Anterior cingulate cortex (tissue), 58 donors: ENCODE measurements around the gene EXO5.
"Not testable (repeated sequence)": the region's sequence is repeated elsewhere in the genome, so short reads cannot be mapped to it uniquely, and the experiment has no call there.

Experiments used
- DNase-seq, 58 donors: peaks; one replicate each; lab custom pipeline; 2025; lab: John Stamatoyannopoulos, UW

The EXO5 gene

GRCh38 chr1:40546957-40547356, 38.4 kb downstream of the EXO5 start:
- no peak for DNase-seq

GRCh38 chr1:40553017-40553416, 44.5 kb downstream of the EXO5 start:
- no peak for DNase-seq

GRCh38 chr1:40554807-40555206, 46.2 kb downstream of the EXO5 start:
- not testable (repeated sequence) for DNase-seq

- DNase-seq: no peak
These were observed 47.6 kb downstream of the EXO5 start for GRCh38 chr1:40556121-40556520.

GRCh38 chr1:40558241-40558640, 49.7 kb downstream of the EXO5 start:
- DNase-seq: not testable (repeated sequence)

GRCh38 chr1:40562185-40562584, 53.6 kb downstream of the EXO5 start:
- no peak for DNase-seq

- no peak for DNase-seq
These were observed 54.7 kb downstream of the EXO5 start for GRCh38 chr1:40563266-40563665.

GRCh38 chr1:40564506-40564905, 55.9 kb downstream of the EXO5 start:
- DNase-seq: no peak

GRCh38 chr1:40564913-40565312, 56.3 kb downstream of the EXO5 start:
- DNase-seq: no peak
